HG03196 (cell line): Measurements from ENCODE around the gene NSD2.
"Not testable (repeated sequence)": the region's sequence is repeated elsewhere in the genome, so short reads cannot be mapped to it uniquely, and the experiment has no call there.

Experiments used
- ATAC-seq: cut with Tn5 transposase; IDR thresholded peaks from one replicate; pipeline ENCODE4 v1.9.1; 2021; ENCODE audit not compliant: unreplicated experiment

The NSD2 gene

GRCh38 chr4:1870578-1871443 lies at the start of gene NSD2:
Gene NSD2, plus strand, starts transcription at chr4:1871393. Its CDS starts 29,262 bp downstream, at chr4:1900655.
- peak; percentile 47 for ATAC-seq

- ATAC-seq, result no peak
Observed at GRCh38 chr4:1821679-1822567, 49.3 kb upstream of the NSD2 start.

DNA sequence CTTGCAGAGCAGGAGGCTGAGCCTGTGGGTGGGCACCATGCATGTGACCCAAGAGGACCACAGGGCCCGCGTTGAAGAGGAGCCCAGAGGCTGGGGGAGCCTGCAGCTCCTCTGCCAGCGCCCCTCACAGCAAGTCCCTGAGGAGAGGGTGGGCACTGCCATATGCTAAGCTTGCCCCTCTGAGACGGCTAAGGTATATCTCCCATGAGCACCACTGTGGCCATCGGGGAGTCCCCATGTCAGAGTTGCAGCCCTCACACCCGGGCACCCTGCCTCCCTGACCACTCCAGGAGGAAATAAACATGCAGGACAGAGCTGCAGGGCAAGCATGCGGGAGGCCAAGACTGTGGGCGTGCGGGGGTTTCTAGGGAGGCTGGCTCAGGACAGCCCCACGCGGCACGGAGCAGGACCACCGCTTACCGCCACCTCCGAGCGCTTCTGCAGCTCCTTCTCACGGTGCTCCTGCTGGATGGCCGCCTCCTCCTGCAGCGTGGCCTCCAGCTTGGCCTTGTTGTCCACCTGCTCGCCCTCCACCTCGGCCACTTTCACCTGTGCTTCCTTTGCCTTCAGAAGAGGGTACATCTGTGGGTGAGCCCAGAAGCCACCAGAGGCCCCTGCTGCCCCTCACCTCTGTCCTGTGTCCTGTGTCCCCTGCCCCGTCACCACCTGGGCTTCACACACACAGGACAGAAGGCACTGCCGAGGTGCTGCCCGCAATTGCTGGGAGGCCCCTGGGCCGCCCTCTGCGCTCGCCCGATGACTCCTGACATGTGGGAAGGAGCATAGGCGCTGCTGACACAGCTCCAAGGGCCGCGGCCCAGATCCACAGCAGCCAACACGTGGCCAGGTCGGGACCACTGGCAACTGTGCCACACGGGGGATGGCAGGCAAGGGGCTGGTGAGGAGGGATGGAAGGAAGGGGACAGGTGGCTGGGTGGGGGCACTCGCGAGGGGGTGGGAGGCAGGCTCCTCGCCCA lies 48.3 kb upstream of the NSD2 start:
- no peak for ATAC-seq

- no peak for ATAC-seq
Observed at GRCh38 chr4:1823545-1823932, 47.7 kb upstream of the NSD2 start.

GRCh38 chr4:1824746-1825145 lies 46.4 kb upstream of the NSD2 start:
- no peak for ATAC-seq

DNA sequence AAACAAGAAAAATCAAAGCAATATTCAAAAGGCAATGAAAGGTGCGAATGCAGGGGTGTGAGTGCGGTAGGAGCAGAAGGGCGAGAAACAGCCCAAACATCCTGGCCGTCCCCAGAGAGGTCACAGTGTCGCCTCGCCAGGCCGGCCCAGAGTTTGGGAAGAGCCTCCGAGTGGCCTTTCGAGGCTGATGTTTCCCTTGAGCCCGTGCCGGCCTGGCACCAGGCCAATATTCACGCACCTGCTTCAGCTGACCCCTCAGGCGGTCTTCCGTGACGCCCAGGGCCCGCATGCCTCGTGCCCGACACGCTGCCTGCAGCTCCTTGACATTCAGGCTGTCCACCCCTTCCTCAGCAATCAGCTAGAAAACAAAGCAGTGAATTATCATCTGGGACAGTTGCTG lies 45.9 kb upstream of the NSD2 start:
- no peak for ATAC-seq

GRCh38 chr4:1826531-1827350 lies 44.5 kb upstream of the NSD2 start:
- no peak for ATAC-seq

DNA sequence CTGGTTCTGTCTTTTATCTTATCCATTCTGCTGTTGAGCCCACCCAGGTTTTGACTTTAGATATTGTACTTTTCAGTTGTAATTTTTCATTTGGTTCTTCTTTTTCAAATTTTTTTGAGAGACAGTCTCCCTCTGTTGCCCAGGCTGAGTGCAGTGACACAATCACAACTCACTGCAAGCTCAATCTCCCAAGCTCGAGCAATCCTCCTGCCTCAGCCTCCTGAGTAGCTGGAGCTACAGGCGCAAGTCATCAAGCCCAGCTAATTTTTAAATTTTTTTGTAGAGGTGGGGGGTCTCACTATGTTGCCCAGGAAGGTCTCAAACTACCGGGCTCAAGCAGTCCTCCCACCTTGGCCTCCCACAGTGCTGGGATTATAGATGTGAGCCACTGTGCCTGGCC lies 41.0 kb upstream of the NSD2 start:
- ATAC-seq, result no peak

- no peak for ATAC-seq
Observed at GRCh38 chr4:1830642-1831228, 40.5 kb upstream of the NSD2 start.

DNA sequence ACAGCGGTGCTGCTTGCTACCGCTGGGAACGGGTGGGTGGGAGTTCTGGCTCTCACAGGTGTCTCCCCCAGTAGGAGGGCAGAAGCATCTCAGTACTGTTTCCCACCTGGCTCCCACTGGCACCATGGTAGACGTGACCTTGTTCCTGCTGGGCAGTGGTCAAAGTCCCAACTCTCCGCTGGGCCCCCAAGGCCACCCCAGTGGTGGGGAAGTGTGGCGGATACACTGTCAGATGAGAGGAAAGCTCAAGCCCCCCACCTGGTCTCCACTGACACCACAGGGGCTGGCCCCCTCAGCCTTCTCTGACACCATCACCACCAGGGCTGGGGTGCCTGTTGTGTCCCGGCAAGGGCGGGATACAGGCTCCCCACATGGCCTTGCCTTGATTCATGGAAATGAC lies 39.9 kb upstream of the NSD2 start:
- no peak for ATAC-seq

GRCh38 chr4:1832690-1833089 lies 38.5 kb upstream of the NSD2 start:
- ATAC-seq, result no peak

GRCh38 chr4:1833307-1834046 lies 37.7 kb upstream of the NSD2 start:
- no peak for ATAC-seq

- peak; percentile 53 for ATAC-seq
Observed at GRCh38 chr4:1834047-1834775, 37.0 kb upstream of the NSD2 start.

GRCh38 chr4:1835836-1836235 lies 35.4 kb upstream of the NSD2 start:
- not testable (repeated sequence) for ATAC-seq

DNA sequence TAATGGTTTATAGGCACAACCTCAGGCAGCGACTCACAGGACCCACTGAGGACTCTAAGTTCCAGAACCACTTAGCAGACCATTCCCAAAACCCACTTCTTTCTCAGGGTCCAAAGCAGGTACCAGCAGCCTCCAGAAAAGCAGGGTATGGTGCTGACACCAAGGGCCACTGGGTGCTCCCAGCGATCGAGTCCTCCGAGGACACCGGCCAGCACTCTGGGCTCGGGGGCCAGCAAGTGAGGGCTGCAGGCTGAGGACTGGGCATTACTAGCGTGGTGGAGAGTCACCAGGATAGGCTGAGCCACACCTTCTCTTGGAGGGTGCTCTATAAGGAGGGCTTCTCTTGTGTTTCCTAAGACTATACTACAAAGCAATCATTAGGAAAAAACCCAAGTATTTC lies 34.5 kb upstream of the NSD2 start:
- ATAC-seq, result no peak

GRCh38 chr4:1837069-1837468 lies 34.1 kb upstream of the NSD2 start:
- no peak for ATAC-seq

DNA sequence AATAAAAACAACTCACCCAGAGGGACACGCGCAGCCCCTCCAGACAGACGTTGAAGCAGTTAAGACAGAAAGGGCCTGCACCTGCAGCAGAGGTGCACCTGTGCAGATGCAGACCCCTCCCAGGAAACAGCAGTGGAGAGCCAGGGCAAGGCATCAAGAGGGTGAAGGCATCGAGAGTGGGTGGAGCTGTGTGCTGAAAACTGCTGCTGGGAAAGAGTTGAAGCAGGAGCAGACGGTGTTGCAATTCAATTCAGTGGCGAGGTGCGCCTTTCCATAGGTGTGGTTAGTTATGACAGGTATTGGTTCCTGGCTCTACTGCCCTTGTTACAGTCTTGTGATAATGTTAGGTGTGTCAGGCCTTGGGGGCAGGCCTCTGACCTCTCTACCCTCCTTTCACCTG lies 31.9 kb upstream of the NSD2 start:
- ATAC-seq, result no peak

GRCh38 chr4:1841201-1841886 lies 29.8 kb upstream of the NSD2 start:
- ATAC-seq, result no peak
